Measurements from ENCODE around the gene NUDC. TPM values are rescaled to one million over a fixed set of nuclear protein-coding genes. Genes with fewer than 3 reads are reported as not detected.

The NUDC gene
- total and polyA plus RNA-seq, 2 of the 13 experiments (the other 11 are each of a cell fraction or from before 2014, with no cell fraction given): 34.7 to 104 TPM

GRCh38 chr1:26913754-26914619 lies 7.6 kb upstream of the NUDC start, which contains the start of gene NR0B2 (continued):
- 0 out of 2 replicates have a peak, but pooled peaks have one; percentile 54 for TF ChIP-seq ZFP62 (CRISPR knock-in tag; IDR thresholded peaks at IDR 0.05)
- peak; percentile 98 for TF ChIP-seq ZNF275 (CRISPR knock-in tag; IDR thresholded peaks at IDR 0.05; ENCODE audit: borderline replicate concordance)
- TF ChIP-seq ZNF205 (CRISPR knock-in tag; IDR thresholded peaks at IDR 0.05): peak; percentile 73; the same call in 1 of the 2 replicates
- TF ChIP-seq MXD1 (CRISPR knock-in tag; IDR thresholded peaks at IDR 0.05): peak; percentile 78
- peak; percentile 99 for TF ChIP-seq MTA1 (CRISPR knock-in tag; IDR thresholded peaks at IDR 0.05; ENCODE audit: borderline replicate concordance)
- TF ChIP-seq DR1 (CRISPR knock-in tag; IDR thresholded peaks at IDR 0.05): peak; percentile 97
- TF ChIP-seq, protein P1, sequence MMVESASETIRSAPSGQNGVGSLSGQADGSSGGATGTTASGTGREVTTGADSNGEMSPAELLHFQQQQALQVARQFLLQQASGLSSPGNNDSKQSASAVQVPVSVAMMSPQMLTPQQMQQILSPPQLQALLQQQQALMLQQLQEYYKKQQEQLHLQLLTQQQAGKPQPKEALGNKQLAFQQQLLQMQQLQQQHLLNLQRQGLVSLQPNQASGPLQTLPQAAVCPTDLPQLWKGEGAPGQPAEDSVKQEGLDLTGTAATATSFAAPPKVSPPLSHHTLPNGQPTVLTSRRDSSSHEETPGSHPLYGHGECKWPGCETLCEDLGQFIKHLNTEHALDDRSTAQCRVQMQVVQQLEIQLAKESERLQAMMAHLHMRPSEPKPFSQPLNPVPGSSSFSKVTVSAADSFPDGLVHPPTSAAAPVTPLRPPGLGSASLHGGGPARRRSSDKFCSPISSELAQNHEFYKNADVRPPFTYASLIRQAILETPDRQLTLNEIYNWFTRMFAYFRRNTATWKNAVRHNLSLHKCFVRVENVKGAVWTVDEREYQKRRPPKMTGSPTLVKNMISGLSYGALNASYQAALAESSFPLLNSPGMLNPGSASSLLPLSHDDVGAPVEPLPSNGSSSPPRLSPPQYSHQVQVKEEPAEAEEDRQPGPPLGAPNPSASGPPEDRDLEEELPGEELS (CRISPR knock-in tag; IDR thresholded peaks at IDR 0.05): peak; percentile 97
- peak; percentile 46; the same call in 1 of the 2 replicates for TF ChIP-seq ZNF329 (CRISPR knock-in tag; IDR thresholded peaks at IDR 0.05; ENCODE audit: low read depth)
- peak; percentile 99 for TF ChIP-seq SAP130 (CRISPR knock-in tag; IDR thresholded peaks at IDR 0.05; ENCODE audit: low read depth)
- TF ChIP-seq ZNF703 (CRISPR knock-in tag; IDR thresholded peaks at IDR 0.05; ENCODE audit: borderline replicate concordance): peak; percentile 95
- TF ChIP-seq MBD4 (IDR thresholded peaks at IDR 0.05; ENCODE audit: borderline replicate concordance, low read length): 0 out of 2 replicates have a peak, but pooled peaks have one; percentile 56
- TF ChIP-seq ZNF124 (CRISPR knock-in tag; IDR thresholded peaks at IDR 0.05): peak; percentile 15; the same call in 1 of the 2 replicates
- TF ChIP-seq, protein P2, sequence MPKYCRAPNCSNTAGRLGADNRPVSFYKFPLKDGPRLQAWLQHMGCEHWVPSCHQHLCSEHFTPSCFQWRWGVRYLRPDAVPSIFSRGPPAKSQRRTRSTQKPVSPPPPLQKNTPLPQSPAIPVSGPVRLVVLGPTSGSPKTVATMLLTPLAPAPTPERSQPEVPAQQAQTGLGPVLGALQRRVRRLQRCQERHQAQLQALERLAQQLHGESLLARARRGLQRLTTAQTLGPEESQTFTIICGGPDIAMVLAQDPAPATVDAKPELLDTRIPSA (CRISPR knock-in tag; IDR thresholded peaks at IDR 0.05; ENCODE audit: borderline replicate concordance): no peak
- TF ChIP-seq ZNF180 (CRISPR knock-in tag; IDR thresholded peaks at IDR 0.05; ENCODE audit: borderline replicate concordance, low read depth): 0 out of 2 replicates have a peak, but pooled peaks have one; percentile 25
- TF ChIP-seq SRSF4 (IDR thresholded peaks at IDR 0.05; ENCODE audit: low read depth, low read length, poor library complexity, severe bottlenecking): no peak
- TF ChIP-seq FOXA1 (IDR thresholded peaks at IDR 0.05): peak; percentile 80
- TF ChIP-seq FOXA1 (CRISPR knock-in tag; IDR thresholded peaks at IDR 0.05): peak; percentile 99
- TF ChIP-seq PREB (CRISPR knock-in tag; IDR thresholded peaks at IDR 0.05): no peak
- no peak for TF ChIP-seq DNMT1 (CRISPR knock-in tag; IDR thresholded peaks at IDR 0.05)
- TF ChIP-seq HCFC1 (IDR thresholded peaks at IDR 0.05; ENCODE audit: low read depth, low read length): no peak
- TF ChIP-seq ZNF253 (CRISPR knock-in tag; IDR thresholded peaks at IDR 0.05; ENCODE audit: borderline replicate concordance): no peak
- no peak for TF ChIP-seq RNF2 (conservative IDR thresholded peaks at IDR 0.05; ENCODE audit: low read depth)
- peak; percentile 98; the same call in 1 of the 2 replicates for TF ChIP-seq SNAI1 (CRISPR knock-in tag; IDR thresholded peaks at IDR 0.05; ENCODE audit: borderline replicate concordance)
- TF ChIP-seq, protein P3, sequence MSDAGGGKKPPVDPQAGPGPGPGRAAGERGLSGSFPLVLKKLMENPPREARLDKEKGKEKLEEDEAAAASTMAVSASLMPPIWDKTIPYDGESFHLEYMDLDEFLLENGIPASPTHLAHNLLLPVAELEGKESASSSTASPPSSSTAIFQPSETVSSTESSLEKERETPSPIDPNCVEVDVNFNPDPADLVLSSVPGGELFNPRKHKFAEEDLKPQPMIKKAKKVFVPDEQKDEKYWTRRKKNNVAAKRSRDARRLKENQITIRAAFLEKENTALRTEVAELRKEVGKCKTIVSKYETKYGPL (CRISPR knock-in tag; IDR thresholded peaks at IDR 0.05): no peak

All from HepG2 (cell line).